Activated CD4-positive, alpha-beta memory T cell treated with anti-CD3 and anti-CD28 coated beads for 36 hours (primary cell): Measurements from ENCODE around the gene RAB10. TPM values are rescaled to one million over a fixed set of nuclear protein-coding genes. Genes with fewer than 3 reads are reported as not detected.
A peak's percentile ranks its signal among the peaks of the same experiment; 100 is the strongest.

Experiments used
- CTCF ChIA-PET: fragments of 350-600 bp; sonication (Branson Sonifier 250); formaldehyde crosslinking; loops from one replicate; lab custom pipeline; 2021; ENCODE audit warnings: antibody characterized with exemption, inconsistent platforms; lab: Charles Lee
- POLR2A ChIA-PET: fragments of 350-600 bp; sonication (Branson Sonifier 250); formaldehyde crosslinking; loops from one replicate; lab custom pipeline; 2021; ENCODE audit warnings: antibody characterized with exemption; lab: Charles Lee
- DNase-seq: peaks from one replicate; pipeline ENCODE4 v3.0.0-alpha.2; 2020
- H3K27ac Mint-ChIP-seq: one replicate; pipeline ENCODE4 v1.8.0; 2021; ENCODE audit warnings: mixed read lengths
- H3K27me3 Mint-ChIP-seq: one replicate; pipeline ENCODE4 v1.8.0; 2021; ENCODE audit warnings: mixed read lengths
- H3K36me3 Mint-ChIP-seq: one replicate; pipeline ENCODE4 v1.8.0; 2021; ENCODE audit warnings: mixed read lengths
- H3K4me1 Mint-ChIP-seq: one replicate; pipeline ENCODE4 v1.8.0; 2021; ENCODE audit warnings: low read depth, mixed read lengths
- H3K4me3 Mint-ChIP-seq: one replicate; pipeline ENCODE4 v1.8.0; 2021; ENCODE audit warnings: mild to moderate bottlenecking, mixed read lengths
- H3K9me3 Mint-ChIP-seq: one replicate; pipeline ENCODE4 v1.8.0; 2021; ENCODE audit warnings: mixed read lengths
- intact Hi-C: fragments of 100-400 bp; cut with micrococcal nuclease; formaldehyde crosslinking; loops from one replicate; pipeline ENCODE4 v1.15.1; 2023
- total RNA-seq, 2 experiments: library from RNA; stranded (reverse); gene quantifications; one replicate each; pipeline ENCODE4 v1.2.3, GENCODE V29; 2021

RAB10 gene
- total RNA-seq, 2 experiments from 2014 or later: 110 to 119 TPM

GRCh38 chr2:26185304-26185928, 151.5 kb downstream of the RAB10 start:
- DNase-seq: no peak
- POLR2A ChIA-PET: interaction anchor here (0.6 to 1.4 kb wide), 5 partner anchors 9 to 159 kb away, joined by 3 to 5 read pairs (median 3); partner anchors contain the start of gene RAB10
- Mint-ChIP-seq H3K4me3 (peak overlapping the region; percentile 72), H3K36me3 (no peaks in the 10 kb centered on the region), H3K9me3 (no peaks in the 10 kb centered on the region), H3K4me1 (peaks cover 14% of the 10 kb centered on the region), H3K27ac (no peak overlapping the region), H3K27me3 (peaks cover 8% of the 10 kb centered on the region)
- CTCF ChIA-PET: interaction anchor here (0.6 to 4.1 kb wide), 22 partner anchors 10 to 634 kb away, joined by 3 to 22 read pairs (median 4); partner anchors contain the start of genes ASXL2, HADHA, HADHB and RAB10
- intact Hi-C loops: loop anchor here (10.0 kb wide), 1 partner anchor 149 kb away; no protein-coding TSS in a partner anchor

DNA sequence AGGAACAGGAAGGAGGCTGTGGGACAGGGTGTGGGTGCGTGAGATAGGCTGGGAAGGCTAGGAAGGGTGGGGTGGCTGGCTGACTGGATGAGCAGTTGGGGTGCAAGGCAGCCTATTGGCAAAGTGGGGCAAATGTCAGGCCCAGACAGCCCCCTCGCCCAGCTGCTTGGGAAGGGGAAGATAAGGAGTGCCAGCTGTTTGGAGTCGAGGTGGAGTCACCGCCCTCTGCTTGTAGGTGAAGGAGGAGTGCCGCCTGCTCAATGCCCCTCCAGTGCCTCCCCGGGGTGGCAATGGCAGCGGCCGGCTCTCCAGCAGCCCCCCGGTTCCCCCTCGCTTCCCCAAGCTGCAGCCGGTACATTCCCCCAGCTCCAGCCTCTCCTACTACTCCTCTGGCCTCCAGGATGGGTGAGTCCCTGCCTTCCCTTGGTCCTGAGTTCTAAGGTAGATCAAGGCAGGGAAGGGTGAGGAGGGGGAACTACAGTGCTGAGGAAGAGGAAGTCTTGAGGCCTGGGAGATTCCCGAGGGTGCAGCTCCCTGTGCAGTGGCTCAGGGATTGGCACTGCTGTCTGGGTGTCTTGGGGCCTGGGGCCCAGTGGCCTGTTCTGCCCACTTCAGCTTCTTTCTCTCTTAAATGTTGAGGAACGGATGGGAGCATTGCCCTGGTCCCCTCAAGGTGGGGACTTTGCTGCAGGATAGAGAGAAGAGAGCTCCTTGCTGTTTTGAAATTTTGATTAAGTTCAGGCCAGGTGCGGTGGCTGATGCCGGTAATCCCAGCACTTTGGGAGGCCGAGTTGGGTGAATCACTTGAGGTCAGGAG, 152.3 kb downstream of the RAB10 start:
- H3K27me3 Mint-ChIP-seq: peaks cover 3% of the 10 kb centered on the region
- DNase-seq: no peak
- no peaks in the 10 kb centered on the region for H3K9me3 Mint-ChIP-seq
- ChIA-PET POLR2A (interaction anchor here (1.3 kb wide), 1 partner anchor 13 kb away, joined by 5 read pairs; no protein-coding TSS in a partner anchor), CTCF (interaction anchor here (1.1 to 4.1 kb wide), 4 partner anchors 11 to 58 kb away, joined by 3 to 22 read pairs (median 7); partner anchors contain the start of genes HADHA and HADHB)
- peak overlapping the region; percentile 72 for H3K4me3 Mint-ChIP-seq
- H3K4me1 Mint-ChIP-seq: peaks cover 14% of the 10 kb centered on the region
- H3K27ac Mint-ChIP-seq: no peak overlapping the region
- intact Hi-C loops: loop anchor here (10.0 kb wide), 1 partner anchor 149 kb away; no protein-coding TSS in a partner anchor
- H3K36me3 Mint-ChIP-seq: no peaks in the 10 kb centered on the region

Other genes starting within 250 kb of the RAB10 start
- gene ASXL2, start 155.6 kb upstream of the RAB10 start, total RNA-seq: 10 to 100 TPM; 37.8 to 38.7 TPM
- 1 to 10 TPM; 5.3 to 5.4 TPM for gene KIF3C, start 51.6 kb upstream of the RAB10 start, total RNA-seq
- 1 to 10 TPM; 1.4 to 2.8 TPM for gene GAREM2, start 139.0 kb downstream of the RAB10 start, total RNA-seq
- gene HADHA, start 210.5 kb downstream of the RAB10 start, total RNA-seq: 100 to 1,000 TPM; 129 to 130 TPM
- gene HADHB, start 210.9 kb downstream of the RAB10 start, total RNA-seq: 10 to 100 TPM; 73.8 to 78.1 TPM